C4-2B (cell line): ENCODE results near the gene SCAPER.

Source experiments
- CTCF ChIP-seq: fragments of 450-650 bp; conservative IDR thresholded peaks from 2 replicates; pipeline ENCODE4 v1.5.1; 2017; ENCODE audit warnings: mild to moderate bottlenecking
- ZFX ChIP-seq: fragments of 450-650 bp; IDR thresholded peaks from 2 replicates; pipeline ENCODE4 v1.6.1; 2017

- TF ChIP-seq CTCF (no peak), ZFX (no peak)
These were observed 113.6 kb downstream of the SCAPER start for GRCh38 chr15:76791511-76791910.
